ENCODE measurements around the gene SGPL1. TPM values are rescaled to one million over a fixed set of nuclear protein-coding genes. Genes with fewer than 3 reads are reported as not detected.

SGPL1 gene
- polyA plus RNA-seq, 1 donor (not counting 4 experiments of a cell fraction or from before 2014, with no cell fraction given): 31.4 TPM

GRCh38 chr10:70906953-70907636 lies 91.3 kb downstream of the SGPL1 start:
- DNase-seq (ENCODE audit: low read depth, low spot score) (no peak), FAIRE-seq (no peak)
- Histone ChIP-seq H3K79me2 (ENCODE audit: control insufficient read depth, insufficient read depth, low read length) (no peaks in the 10 kb centered on the region), H3K27me3 (ENCODE audit: control insufficient read depth, extremely low read depth, insufficient read depth, low read length) (peaks cover 4% of the 10 kb centered on the region), H3K4me2 (ENCODE audit: control insufficient read depth, extremely low read depth, insufficient read depth, low read depth, low read length) (no peak overlapping the region), H3K9me3 (ENCODE audit: control insufficient read depth, low read depth, low read length) (no peaks in the 10 kb centered on the region), H4K20me1 (ENCODE audit: control insufficient read depth, extremely low read depth, insufficient read depth, low read length) (no peaks in the 10 kb centered on the region), H3K9ac (ENCODE audit: control insufficient read depth, extremely low read depth, insufficient read depth, low read length) (no peak overlapping the region), H3K9me1 (ENCODE audit: control insufficient read depth, extremely low read depth, insufficient read depth, low read length) (no peaks in the 10 kb centered on the region), H3K36me3 (ENCODE audit: control insufficient read depth in 2 of 2, extremely low read depth in 1 of 2, insufficient read depth in 2 of 2, low read length in 2 of 2) (no peaks in the 10 kb centered on the region), H3K27ac (ENCODE audit: control insufficient read depth, insufficient read depth, low read length) (no peak overlapping the region), H3K4me1 (ENCODE audit: control insufficient read depth, extremely low read depth, insufficient read depth, low read length) (no peaks in the 10 kb centered on the region), H3K4me3 (ENCODE audit: control insufficient read depth in 2 of 3, extremely low read depth in 1 of 3, insufficient read depth in 2 of 3, low read depth in 1 of 3, low read length in 3 of 3) (no peak overlapping the region), H2AFZ (ENCODE audit: control insufficient read depth, low read length) (no peak overlapping the region)
- no peak for TF ChIP-seq EZH2 (IDR thresholded peaks at IDR 0.05; ENCODE audit: low read length)
- TF ChIP-seq, protein P1, sequence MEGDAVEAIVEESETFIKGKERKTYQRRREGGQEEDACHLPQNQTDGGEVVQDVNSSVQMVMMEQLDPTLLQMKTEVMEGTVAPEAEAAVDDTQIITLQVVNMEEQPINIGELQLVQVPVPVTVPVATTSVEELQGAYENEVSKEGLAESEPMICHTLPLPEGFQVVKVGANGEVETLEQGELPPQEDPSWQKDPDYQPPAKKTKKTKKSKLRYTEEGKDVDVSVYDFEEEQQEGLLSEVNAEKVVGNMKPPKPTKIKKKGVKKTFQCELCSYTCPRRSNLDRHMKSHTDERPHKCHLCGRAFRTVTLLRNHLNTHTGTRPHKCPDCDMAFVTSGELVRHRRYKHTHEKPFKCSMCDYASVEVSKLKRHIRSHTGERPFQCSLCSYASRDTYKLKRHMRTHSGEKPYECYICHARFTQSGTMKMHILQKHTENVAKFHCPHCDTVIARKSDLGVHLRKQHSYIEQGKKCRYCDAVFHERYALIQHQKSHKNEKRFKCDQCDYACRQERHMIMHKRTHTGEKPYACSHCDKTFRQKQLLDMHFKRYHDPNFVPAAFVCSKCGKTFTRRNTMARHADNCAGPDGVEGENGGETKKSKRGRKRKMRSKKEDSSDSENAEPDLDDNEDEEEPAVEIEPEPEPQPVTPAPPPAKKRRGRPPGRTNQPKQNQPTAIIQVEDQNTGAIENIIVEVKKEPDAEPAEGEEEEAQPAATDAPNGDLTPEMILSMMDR (optimal IDR thresholded peaks at IDR 0.05 in 1 of 3, IDR thresholded peaks at IDR 0.05 in 1 of 3, conservative IDR thresholded peaks at IDR 0.05 in 1 of 3; ENCODE audit: extremely low read depth in 1 of 3, insufficient read depth in 2 of 3, low read length in 3 of 3): no peak
- dilution Hi-C loops (cut with MboI; ENCODE audit: extremely low pct_ligation_motif_present, low sequenced_read_pairs): no loop called here

- no peaks in the 10 kb centered on the region for H3K4me1 ChIP-seq (ENCODE audit: control insufficient read depth, extremely low read depth, insufficient read depth, low read length)
- no peak overlapping the region for H3K4me3 ChIP-seq (ENCODE audit: control insufficient read depth in 2 of 3, extremely low read depth in 1 of 3, insufficient read depth in 2 of 3, low read depth in 1 of 3, low read length in 3 of 3)
- H3K36me3 ChIP-seq (ENCODE audit: control insufficient read depth in 2 of 2, extremely low read depth in 1 of 2, insufficient read depth in 2 of 2, low read length in 2 of 2): no peaks in the 10 kb centered on the region
- no peak for TF ChIP-seq EZH2 (IDR thresholded peaks at IDR 0.05; ENCODE audit: low read length)
- no peaks in the 10 kb centered on the region for H3K9me1 ChIP-seq (ENCODE audit: control insufficient read depth, extremely low read depth, insufficient read depth, low read length)
- peaks cover 9% of the 10 kb centered on the region for H3K27me3 ChIP-seq (ENCODE audit: control insufficient read depth, extremely low read depth, insufficient read depth, low read length)
- dilution Hi-C loops (cut with MboI; ENCODE audit: extremely low pct_ligation_motif_present, low sequenced_read_pairs): no loop called here
- DNase-seq (ENCODE audit: low read depth, low spot score) (no peak), FAIRE-seq (no peak)
- no peaks in the 10 kb centered on the region for H4K20me1 ChIP-seq (ENCODE audit: control insufficient read depth, extremely low read depth, insufficient read depth, low read length)
- no peak overlapping the region for H2AFZ ChIP-seq (ENCODE audit: control insufficient read depth, low read length)
- H3K9ac ChIP-seq (ENCODE audit: control insufficient read depth, extremely low read depth, insufficient read depth, low read length): no peak overlapping the region
- no peaks in the 10 kb centered on the region for H3K9me3 ChIP-seq (ENCODE audit: control insufficient read depth, low read depth, low read length)
- no peak overlapping the region for H3K4me2 ChIP-seq (ENCODE audit: control insufficient read depth, extremely low read depth, insufficient read depth, low read depth, low read length)
- H3K27ac ChIP-seq (ENCODE audit: control insufficient read depth, insufficient read depth, low read length): no peak overlapping the region
- H3K79me2 ChIP-seq (ENCODE audit: control insufficient read depth, insufficient read depth, low read length): no peaks in the 10 kb centered on the region
These were observed 92.1 kb downstream of the SGPL1 start for GRCh38 chr10:70907637-70908405.
